Peyer's patch (tissue), 4 donors: ENCODE results near the gene TTC1.

Experiments used
- POLR2A ChIP-seq, 2 donors: fragments of 450-650 bp; IDR thresholded peaks; one replicate each; pipeline ENCODE4 v1.5.1; 2017; ENCODE audit warnings: antibody characterized with exemption in 2 of 2, mild to moderate bottlenecking in 2 of 2, moderate library complexity in 2 of 2
- TF ChIP-seq, protein P1 (sequence below), 6 experiments: fragments of 450-650 bp in 4 of 6; fragments of 200-600 bp in 2 of 6; sonication (generic) in 1 of 6; IDR thresholded peaks; one replicate each; pipeline ENCODE4 v1.5.1; 2017 to 2019; ENCODE audit warnings: antibody characterized with exemption in 6 of 6, mild to moderate bottlenecking in 3 of 6, moderate library complexity in 1 of 6

DNA sequence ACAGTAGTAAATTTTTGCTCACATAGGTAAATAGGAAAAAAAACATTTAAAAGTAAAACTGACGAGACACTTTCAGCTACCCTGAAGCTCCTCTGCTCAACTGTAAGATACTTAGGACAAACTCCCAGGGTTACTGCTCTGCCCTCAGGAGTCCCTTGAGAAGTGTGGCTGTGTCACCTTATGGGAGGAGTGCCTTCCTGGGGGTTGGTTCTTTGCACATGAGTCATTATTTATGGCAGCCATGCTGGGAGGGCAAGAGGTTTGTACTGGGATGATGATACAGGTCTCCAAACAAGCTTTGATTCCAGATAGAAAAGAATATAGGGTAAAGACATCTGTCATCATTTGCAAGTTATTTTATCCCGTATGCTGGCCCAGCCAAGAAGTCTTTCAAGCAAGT lies 45.9 kb downstream of the TTC1 start:
- TF ChIP-seq, protein P1, sequence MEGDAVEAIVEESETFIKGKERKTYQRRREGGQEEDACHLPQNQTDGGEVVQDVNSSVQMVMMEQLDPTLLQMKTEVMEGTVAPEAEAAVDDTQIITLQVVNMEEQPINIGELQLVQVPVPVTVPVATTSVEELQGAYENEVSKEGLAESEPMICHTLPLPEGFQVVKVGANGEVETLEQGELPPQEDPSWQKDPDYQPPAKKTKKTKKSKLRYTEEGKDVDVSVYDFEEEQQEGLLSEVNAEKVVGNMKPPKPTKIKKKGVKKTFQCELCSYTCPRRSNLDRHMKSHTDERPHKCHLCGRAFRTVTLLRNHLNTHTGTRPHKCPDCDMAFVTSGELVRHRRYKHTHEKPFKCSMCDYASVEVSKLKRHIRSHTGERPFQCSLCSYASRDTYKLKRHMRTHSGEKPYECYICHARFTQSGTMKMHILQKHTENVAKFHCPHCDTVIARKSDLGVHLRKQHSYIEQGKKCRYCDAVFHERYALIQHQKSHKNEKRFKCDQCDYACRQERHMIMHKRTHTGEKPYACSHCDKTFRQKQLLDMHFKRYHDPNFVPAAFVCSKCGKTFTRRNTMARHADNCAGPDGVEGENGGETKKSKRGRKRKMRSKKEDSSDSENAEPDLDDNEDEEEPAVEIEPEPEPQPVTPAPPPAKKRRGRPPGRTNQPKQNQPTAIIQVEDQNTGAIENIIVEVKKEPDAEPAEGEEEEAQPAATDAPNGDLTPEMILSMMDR (IDR thresholded peaks at IDR 0.05): no peak
- no peak for TF ChIP-seq POLR2A (IDR thresholded peaks at IDR 0.05)
